GM12878 (cell line): ENCODE results near the gene SLC24A3. TPM values are rescaled to one million over a fixed set of nuclear protein-coding genes. Genes with fewer than 3 reads are reported as not detected.
"Not testable (repeated sequence)": the region's sequence is repeated elsewhere in the genome, so short reads cannot be mapped to it uniquely, and the experiment has no call there.

Source experiments
- ATAC-seq: fragments of 200-7000 bp; cut with Tn5 transposase; 3 replicates; pipeline ENCODE4 v1.9.1; 2020; ENCODE audit warnings: mild to moderate bottlenecking, moderate library complexity
- BruUV-seq: library from RNA; stranded (reverse); fragments of 400-500 nt; replicated peaks from 2 replicates; lab custom pipeline; 2021; lab: Mats Ljungman, UMichigan
- CTCF ChIA-PET: fragments of 300-600 bp; sonication (Branson Sonifier 250); formaldehyde crosslinking; extraction: SDS; loops from one replicate; lab custom pipeline; 2021; ENCODE audit warnings: inconsistent platforms; lab: Yijun Ruan, JAX
- POLR2A ChIA-PET: fragments of 350-600 bp; formaldehyde crosslinking; extraction: SDS; loops from one replicate; lab custom pipeline; 2021; ENCODE audit warnings: inconsistent platforms; lab: Charles Lee
- RAD21 ChIA-PET: fragments of 300-600 bp; sonication (Branson Sonifier 250); formaldehyde crosslinking; loops from one replicate; lab custom pipeline; 2023; ENCODE audit warnings: antibody characterized with exemption; ENCODE audit not compliant: unreplicated experiment; lab: Charles Lee
- SMC1A ChIA-PET: fragments of 300-600 bp; sonication (Branson Sonifier 250); formaldehyde crosslinking; loops from one replicate; lab custom pipeline; 2023; ENCODE audit not compliant: unreplicated experiment, uncharacterized antibody; lab: Charles Lee
- DNase-seq: peaks from one replicate; pipeline ENCODE4 v3.0.0-alpha.2; 2011; ENCODE audit warnings: low read depth, low spot score
- FAIRE-seq: peaks from 3 replicates; lab custom pipeline; 2011; peaks lifted over from hg19 to GRCh38; lab: Jason Lieb, UNC
- H2AFZ ChIP-seq: 2 replicates; pipeline ENCODE4 v1.6.0; 2011; ENCODE audit warnings: low read depth, low read length, control low read depth; ENCODE audit not compliant: control insufficient read depth
- H3K27ac ChIP-seq: 2 replicates; pipeline ENCODE4 v1.5.1; 2011; ENCODE audit warnings: control low read depth; ENCODE audit not compliant: control insufficient read depth, insufficient read depth
- H3K27me3 ChIP-seq, 2 experiments: replicated peaks in 1 of 2; 2 replicates each; pipeline versions ENCODE4 v1.6.0 to v1.6.1; 2011; ENCODE audit warnings: low read length in 1 of 2; ENCODE audit not compliant: control insufficient read depth in 2 of 2, insufficient read depth in 2 of 2
- H3K36me3 ChIP-seq, 2 experiments: 2 replicates each; pipeline ENCODE4 v1.5.1; 2011; ENCODE audit warnings: low read length in 1 of 2; ENCODE audit not compliant: control insufficient read depth in 2 of 2, insufficient read depth in 2 of 2
- H3K4me1 ChIP-seq: 2 replicates; pipeline ENCODE4 v1.6.1; 2011; ENCODE audit warnings: mild to moderate bottlenecking, low read length, moderate library complexity, mixed read lengths; ENCODE audit not compliant: control insufficient read depth, insufficient read depth
- H3K4me2 ChIP-seq: 2 replicates; pipeline ENCODE4 v1.6.0; 2011; ENCODE audit warnings: control low read depth; ENCODE audit not compliant: control insufficient read depth, insufficient read depth
- H3K4me3 ChIP-seq: fragments of 200-600 bp; sonication (generic); 2 replicates; pipeline ENCODE4 v1.5.1; 2016
- H3K79me2 ChIP-seq: 2 replicates; pipeline ENCODE4 v1.6.0; 2011; ENCODE audit warnings: low read length; ENCODE audit not compliant: control insufficient read depth, insufficient read depth
- H3K9ac ChIP-seq: 2 replicates; pipeline ENCODE4 v1.8.0; 2011; ENCODE audit warnings: low read length, control low read depth, mixed read lengths; ENCODE audit not compliant: control insufficient read depth, insufficient read depth
- H3K9me3 ChIP-seq: replicated peaks from 3 replicates; pipeline ENCODE4 v1.5.1; 2011; ENCODE audit warnings: mild to moderate bottlenecking, low read length; ENCODE audit not compliant: control insufficient read depth, insufficient read depth
- H4K20me1 ChIP-seq: 2 replicates; pipeline ENCODE4 v1.6.0; 2011; ENCODE audit not compliant: control insufficient read depth, insufficient read depth
- EED ChIP-seq: sonication (generic); IDR thresholded peaks from 2 replicates; pipeline ENCODE4 v1.6.1; 2016; ENCODE audit warnings: antibody characterized with exemption, low read depth
- ETV6 ChIP-seq, 2 experiments: fragments of 450-650 bp in 1 of 2; IDR thresholded peaks in 1 of 2; conservative IDR thresholded peaks in 1 of 2; 2 replicates each; pipeline ENCODE4 v1.6.1; 2014; ENCODE audit warnings: antibody characterized with exemption in 1 of 2, borderline replicate concordance in 1 of 2, low read depth in 1 of 2, mild to moderate bottlenecking in 1 of 2, moderate library complexity in 1 of 2
- MTA3 ChIP-seq: IDR thresholded peaks from 2 replicates; pipeline ENCODE4 v1.6.1; 2012; ENCODE audit warnings: low read length, inconsistent platforms, borderline replicate concordance
- NRF1 ChIP-seq: conservative IDR thresholded peaks from 2 replicates; pipeline ENCODE4 v1.6.1; 2011; ENCODE audit warnings: mild to moderate bottlenecking, low read depth, low read length, improper control_type of control experiment
- PKNOX1 ChIP-seq: fragments of 450-650 bp; IDR thresholded peaks from 2 replicates; pipeline ENCODE4 v1.6.1; 2016; ENCODE audit warnings: mild to moderate bottlenecking
- RAD21 ChIP-seq: IDR thresholded peaks from 2 replicates; pipeline ENCODE4 v1.6.1; 2011; ENCODE audit warnings: mild to moderate bottlenecking, low read depth, low read length, moderate library complexity; ENCODE audit not compliant: insufficient read depth
- SMAD1 ChIP-seq: fragments of 450-650 bp; IDR thresholded peaks from 2 replicates; pipeline ENCODE4 v1.6.1; 2018; ENCODE audit warnings: mild to moderate bottlenecking, low read depth; ENCODE audit not compliant: partially characterized antibody
- SP1 ChIP-seq: IDR thresholded peaks from one replicate; pipeline ENCODE4 v1.6.1; 2011; ENCODE audit warnings: low read depth, low read length
- TBL1XR1 ChIP-seq: IDR thresholded peaks from 2 replicates; pipeline ENCODE4 v1.6.1; 2012; ENCODE audit warnings: low read depth, low read length, improper control_type of control experiment
- USF1 ChIP-seq: IDR thresholded peaks from 2 replicates; pipeline ENCODE4 v1.6.1; 2011; ENCODE audit warnings: borderline replicate concordance, low read depth, mild to moderate bottlenecking, moderate library complexity, mixed read lengths, low read length; ENCODE audit not compliant: insufficient read depth; ENCODE audit errors: extremely low read length
- ZBTB4 ChIP-seq: fragments of 450-650 bp; formaldehyde crosslinking; IDR thresholded peaks from 2 replicates; pipeline ENCODE4 v1.4.0; 2022; ENCODE audit warnings: mild to moderate bottlenecking, moderate library complexity
- WGBS: methylation state at CpG from one replicate; pipeline ENCODE4 v1.1.6; 2016; ENCODE audit warnings: low lambda C conversion rate; ENCODE audit not compliant: insufficient replicate concordance, insufficient coverage; ENCODE audit errors: missing lambda C conversion rate; 5-methylcytosine and 5-hydroxymethylcytosine counted together
- in situ Hi-C: fragments of 300-500 bp; cut with MboI; formaldehyde crosslinking; loops from 9 replicates; pipeline ENCODE4 v1.14.3; 2018; ENCODE audit warnings: mixed read lengths
- intact Hi-C: fragments of 100-400 bp; cut with micrococcal nuclease; formaldehyde crosslinking; loops from one replicate; pipeline ENCODE4 v1.14.2; 2022; ENCODE audit not compliant: unreplicated experiment
- polyA plus RNA-seq, 11 experiments: library from polyadenylated mRNA; depleted of rRNA in 4 of 11; unstranded in 6 of 11; stranded (reverse) in 5 of 11; fragments of >200 nt; fragmentation: Nextera tagmentation in 4 of 11; fragmentation: Illumina TruSeq in 1 of 11; extraction: Ambion mirVana in 4 of 11; extraction: Trizol in 1 of 11; gene quantifications; 1 replicate in 1 of 11; 2 replicates in 10 of 11; pipeline versions ENCODE4 v1.2.1 to v1.2.3, GENCODE V29; 2011 to 2016; ENCODE audit warnings: inconsistent platforms in 2 of 11, missing spikeins in 2 of 11, low read depth in 1 of 11
- total RNA-seq, 4 experiments: library from RNA; depleted of rRNA in 3 of 4; stranded (reverse); fragments of >200 nt in 3 of 4; fragmentation: Illumina TruSeq in 1 of 4; extraction: Trizol in 1 of 4; gene quantifications; 2 replicates each; pipeline versions ENCODE4 v1.2.1 to v1.2.3, GENCODE V29; 2013 to 2021

Gene SLC24A3
- total and polyA plus RNA-seq, 10 of the 15 experiments (the other 5 are each of a cell fraction or from before 2014, with no cell fraction given): 0.04 TPM; not detected in 9

- H3K36me3 ChIP-seq, H3K9ac ChIP-seq, H3K9me3 ChIP-seq, RAD21 ChIA-PET, intact Hi-C loops, H3K4me3 ChIP-seq, BruUV-seq, H2AFZ ChIP-seq, H3K79me2 ChIP-seq, DNase-seq, POLR2A ChIA-PET, CTCF ChIA-PET, H4K20me1 ChIP-seq, H3K4me1 ChIP-seq, ATAC-seq, H3K27me3 ChIP-seq, FAIRE-seq, H3K4me2 ChIP-seq, in situ Hi-C loops, H3K27ac ChIP-seq: not testable (repeated sequence)
- WGBS: 85% methylated on average over 30 of the region's 32 CpGs
- SMC1A ChIA-PET: interaction anchor here (1.9 kb wide), 1 partner anchor 10 kb away, joined by 6 read pairs; no protein-coding TSS in a partner anchor
These were observed 427.1 kb downstream of the SLC24A3 start for GRCh38 chr20:19639471-19640045.

- Histone ChIP-seq H3K4me1 (no peaks in the 10 kb centered on the region), H3K9ac (no peak overlapping the region), H3K27ac (no peak overlapping the region), H3K9me3 (no peaks in the 10 kb centered on the region), H3K4me2 (no peak overlapping the region), H4K20me1 (no peaks in the 10 kb centered on the region), H3K4me3 (no peak overlapping the region), H3K79me2 (no peaks in the 10 kb centered on the region), H2AFZ (no peak overlapping the region), H3K36me3 (no peaks in the 10 kb centered on the region), H3K27me3 (no peaks in the 10 kb centered on the region)
- ChIA-PET SMC1A (interaction anchor here (2.7 to 4.8 kb wide), 2 partner anchors 13 to 18 kb away, joined by 17 to 32 read pairs; no protein-coding TSS in a partner anchor), RAD21 (interaction anchor here (1.1 to 1.3 kb wide), 2 partner anchors 14 to 17 kb away, joined by 3 to 5 read pairs; no protein-coding TSS in a partner anchor), CTCF (interaction anchor here (4.9 to 5.4 kb wide), 2 partner anchors 14 to 19 kb away, joined by 39 to 48 read pairs; no protein-coding TSS in a partner anchor), POLR2A (no interaction called here)
- in situ Hi-C loops (no loop called here), intact Hi-C loops (no loop called here)
- WGBS: under 1% methylated on average over 4 of the region's 4 CpGs
- BruUV-seq: no TSS peak
- FAIRE-seq (no peak), ATAC-seq (no peak), DNase-seq (no peak)
- no peak for TF ChIP-seq SP1
- TF ChIP-seq ETV6 (conservative IDR thresholded peaks at IDR 0.05 in 1 of 2, IDR thresholded peaks at IDR 0.05 in 1 of 2; ENCODE audit: borderline replicate concordance in 1 of 2, low read depth in 1 of 2): no peak
- TF ChIP-seq RAD21: no peak
- TF ChIP-seq SMAD1: no peak
- no peak for TF ChIP-seq TBL1XR1
- TF ChIP-seq EED: no peak
- no peak for TF ChIP-seq USF1
- TF ChIP-seq MTA3: no peak
- no peak for TF ChIP-seq ZBTB4 (CRISPR knock-in tag)
- no peak for TF ChIP-seq PKNOX1
- no peak for TF ChIP-seq NRF1
These were observed 430.4 kb downstream of the SLC24A3 start for GRCh38 chr20:19642860-19643259.
